ENCODE data around the gene COQ4. TPM values are rescaled to one million over a fixed set of nuclear protein-coding genes. Genes with fewer than 3 reads are reported as not detected.
A peak's percentile ranks its signal among the peaks of the same experiment; 100 is the strongest.
"Not testable (repeated sequence)": the region's sequence is repeated elsewhere in the genome, so short reads cannot be mapped to it uniquely, and the experiment has no call there.

COQ4 gene
- 60.7 and 61.4 TPM in 2 replicates for total RNA-seq

GRCh38 chr9:128322404-128323211, at the start of gene COQ4, which contains the start of gene TRUB2:
TSS of gene COQ4 (plus strand) at chr9:128322839. CDS start at chr9:128322859, 20 bp downstream.
TSS of gene TRUB2 (minus strand) at chr9:128322447. CDS start at chr9:128322408, 39 bp downstream.
- Mint-ChIP-seq H3K4me3 (peak within 1 kb of the TSS; percentile 91), H3K27ac (peak within 1 kb of the TSS; percentile 97), H3K36me3 (ENCODE audit: low read depth) (peaks cover 13% of the 10 kb centered on the region), H3K4me1 (peaks cover 9% of the 10 kb centered on the region), H3K9me3 (no peaks in the 10 kb centered on the region), H3K27me3 (no peaks in the 10 kb centered on the region)
- intact Hi-C loops (cut with micrococcal nuclease) = loop anchor here (1.0 to 2.0 kb wide), 7 partner anchors 19 to 560 kb away; partner anchors contain the start of genes BBLN, GLE1, GOLGA2 and LRRC8A
- peak; percentile 98 for DNase-seq

GRCh38 chr9:128274245-128274644, 48.4 kb upstream of the COQ4 start:
- peaks cover 29% of the 10 kb centered on the region for H3K36me3 Mint-ChIP-seq (ENCODE audit: low read depth)
- H3K4me3 Mint-ChIP-seq = peak overlapping the region; percentile 93
- H3K27ac Mint-ChIP-seq = no peak overlapping the region
- no peak for DNase-seq
- H3K9me3 Mint-ChIP-seq = no peaks in the 10 kb centered on the region
- peaks cover 3% of the 10 kb centered on the region for H3K27me3 Mint-ChIP-seq
- intact Hi-C loops (cut with micrococcal nuclease) = no loop called here
- H3K4me1 Mint-ChIP-seq = peaks cover 40% of the 10 kb centered on the region

GRCh38 chr9:128275198-128276007, 47.2 kb upstream of the COQ4 start, which contains the start of gene GOLGA2:
TSS of gene GOLGA2 (minus strand) at chr9:128276007. CDS start at chr9:128275976, 31 bp downstream.
- no peak for DNase-seq
- Mint-ChIP-seq H3K27me3 (peaks cover 3% of the 10 kb centered on the region), H3K4me3 (peak within 1 kb of the TSS; percentile 93), H3K27ac (peak within 1 kb of the TSS; percentile 95), H3K9me3 (no peaks in the 10 kb centered on the region), H3K4me1 (peaks cover 45% of the 10 kb centered on the region), H3K36me3 (ENCODE audit: low read depth) (peaks cover 30% of the 10 kb centered on the region)
- intact Hi-C loops (cut with micrococcal nuclease) = loop anchor here (1.0 kb wide), 5 partner anchors 25 to 147 kb away; partner anchors contain the start of gene SLC27A4

DNA sequence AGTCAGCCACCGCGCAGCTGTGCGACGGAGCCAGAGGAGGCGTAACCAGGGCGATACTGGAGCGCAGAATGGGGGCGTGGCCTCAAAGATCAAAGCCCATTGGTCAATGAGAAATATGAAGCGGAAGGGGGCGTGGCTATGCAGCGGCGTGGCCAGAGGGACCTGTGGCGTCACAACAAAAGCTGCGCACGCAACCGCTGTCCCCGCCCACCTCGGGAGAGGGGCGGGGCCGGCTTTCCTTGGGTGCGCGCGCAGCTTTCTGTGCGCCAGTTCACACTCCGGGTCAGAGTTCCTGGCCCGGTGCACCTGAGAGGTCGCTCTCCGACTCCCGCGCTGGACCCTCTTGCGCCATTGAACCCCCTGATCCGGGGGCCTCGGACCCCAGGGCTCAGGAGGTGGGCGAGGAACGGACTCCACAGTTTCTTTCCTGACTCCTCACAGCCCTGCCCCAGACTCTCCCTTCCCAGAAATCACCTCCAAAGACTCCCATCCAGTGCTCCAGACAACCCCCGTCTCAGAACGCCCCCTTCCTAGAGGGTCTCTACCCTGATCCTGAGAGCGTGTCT, 46.5 kb upstream of the COQ4 start, which contains the start of gene SWI5:
Gene SWI5 (plus strand): TSS at position 269 of the 566 bp plus-strand sequence.
- peaks cover 3% of the 10 kb centered on the region for H3K27me3 Mint-ChIP-seq
- peak within 1 kb of the TSS; percentile 95 for H3K27ac Mint-ChIP-seq
- intact Hi-C loops (cut with micrococcal nuclease) = loop anchor here (1.0 kb wide), 5 partner anchors 26 to 148 kb away; partner anchors contain the start of gene SLC27A4
- H3K36me3 Mint-ChIP-seq (ENCODE audit: low read depth) = peaks cover 28% of the 10 kb centered on the region
- DNase-seq = peak; percentile 100
- peaks cover 45% of the 10 kb centered on the region for H3K4me1 Mint-ChIP-seq
- peak within 1 kb of the TSS; percentile 93 for H3K4me3 Mint-ChIP-seq
- no peaks in the 10 kb centered on the region for H3K9me3 Mint-ChIP-seq

DNA sequence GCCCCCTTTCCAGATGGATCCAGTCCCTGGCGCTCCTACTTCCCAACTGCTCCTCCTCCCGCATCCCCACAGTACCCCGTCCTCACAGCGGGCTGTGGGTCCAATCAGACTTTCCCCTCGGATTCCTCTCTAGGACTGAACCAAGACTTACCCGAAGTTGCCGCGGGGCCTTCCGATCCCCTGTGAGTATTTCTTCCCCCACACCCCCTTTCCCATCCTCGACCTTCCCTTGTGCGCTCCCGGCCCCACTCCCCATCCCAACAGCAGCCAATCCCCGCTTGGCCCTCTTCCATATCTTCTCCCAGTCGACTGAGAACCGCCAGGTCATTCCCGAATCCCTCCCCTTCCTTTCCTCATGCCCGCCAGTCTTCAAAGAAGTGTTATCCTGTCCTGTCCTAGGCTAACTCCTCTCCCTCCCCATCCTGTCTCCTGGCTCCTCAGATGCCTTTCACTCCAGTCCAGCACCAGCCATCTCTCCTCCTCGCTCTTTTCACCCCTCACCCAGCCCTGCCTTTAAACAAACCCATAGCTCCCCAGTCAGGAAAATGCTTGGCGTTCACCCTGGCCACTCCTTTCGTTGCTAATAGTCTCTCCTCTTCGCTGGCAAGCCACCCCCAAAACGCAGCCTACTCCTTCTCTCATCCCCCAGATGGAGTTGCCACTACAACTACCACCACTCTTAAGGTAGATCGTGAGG, 45.9 kb upstream of the COQ4 start:
- intact Hi-C loops (cut with micrococcal nuclease) = loop anchor here (1.0 kb wide), 5 partner anchors 26 to 148 kb away; partner anchors contain the start of gene SLC27A4
- Mint-ChIP-seq H3K27me3 (peaks cover 3% of the 10 kb centered on the region), H3K4me1 (peaks cover 43% of the 10 kb centered on the region)

DNA sequence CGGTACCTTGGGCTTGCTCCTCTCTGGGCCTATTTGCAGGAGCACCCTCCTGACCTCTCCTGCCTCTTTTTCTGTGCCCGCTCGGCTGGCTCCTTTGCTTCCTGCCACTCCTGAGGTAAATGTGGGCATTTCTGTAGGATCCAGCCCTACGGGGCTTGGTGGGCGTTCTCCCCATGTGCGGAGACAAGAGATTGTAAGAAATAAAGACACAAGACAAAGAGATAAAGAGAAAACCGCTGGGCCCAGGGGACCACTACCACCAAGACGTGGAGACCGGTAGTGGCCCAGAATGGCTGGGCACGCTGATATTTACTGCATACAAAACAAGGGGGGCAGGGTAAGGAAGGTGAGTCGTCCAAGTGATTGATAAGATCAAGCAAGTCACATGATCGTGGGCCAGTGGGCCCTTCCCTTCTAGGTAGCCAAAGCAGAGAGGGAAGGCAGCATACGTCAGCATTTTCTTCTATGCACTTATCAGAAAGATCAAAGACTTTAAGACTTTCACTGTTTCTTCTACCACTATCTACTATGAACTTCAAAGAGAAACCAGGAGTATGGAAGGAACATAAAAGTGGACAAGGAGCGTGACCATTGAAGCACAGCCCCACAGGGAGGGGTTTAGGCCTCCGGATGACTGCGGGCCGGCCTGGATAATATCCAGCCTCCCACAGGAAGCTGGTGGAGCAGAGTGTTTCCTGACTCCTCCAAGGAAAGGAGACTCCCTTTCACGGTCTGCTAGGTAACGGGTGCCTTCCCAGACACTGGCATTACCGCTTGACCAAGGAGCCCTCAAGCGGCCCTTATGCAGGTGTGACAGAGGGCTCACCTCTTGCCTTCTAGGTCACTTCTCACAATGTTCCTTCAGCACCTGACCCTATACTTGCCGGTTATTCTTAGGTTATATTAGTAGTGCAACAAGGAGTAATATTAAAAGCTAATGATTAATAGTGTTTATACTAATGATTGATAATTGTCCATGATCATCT, 43.3 kb upstream of the COQ4 start:
- H3K27ac Mint-ChIP-seq; DNase-seq; H3K9me3 Mint-ChIP-seq; H3K27me3 Mint-ChIP-seq; intact Hi-C loops (cut with micrococcal nuclease); H3K4me3 Mint-ChIP-seq: not testable (repeated sequence)
- Mint-ChIP-seq H3K4me1 (peaks cover 29% of the 10 kb centered on the region), H3K36me3 (ENCODE audit: low read depth) (peaks cover 15% of the 10 kb centered on the region)

More for the DNA sequence above, 45.9 kb upstream of the COQ4 start:
- H3K27ac Mint-ChIP-seq = peak overlapping the region; percentile 95
- H3K4me3 Mint-ChIP-seq = peak overlapping the region; percentile 93
- no peaks in the 10 kb centered on the region for H3K9me3 Mint-ChIP-seq
- H3K36me3 Mint-ChIP-seq (ENCODE audit: low read depth) = peaks cover 25% of the 10 kb centered on the region
- DNase-seq = no peak

DNA sequence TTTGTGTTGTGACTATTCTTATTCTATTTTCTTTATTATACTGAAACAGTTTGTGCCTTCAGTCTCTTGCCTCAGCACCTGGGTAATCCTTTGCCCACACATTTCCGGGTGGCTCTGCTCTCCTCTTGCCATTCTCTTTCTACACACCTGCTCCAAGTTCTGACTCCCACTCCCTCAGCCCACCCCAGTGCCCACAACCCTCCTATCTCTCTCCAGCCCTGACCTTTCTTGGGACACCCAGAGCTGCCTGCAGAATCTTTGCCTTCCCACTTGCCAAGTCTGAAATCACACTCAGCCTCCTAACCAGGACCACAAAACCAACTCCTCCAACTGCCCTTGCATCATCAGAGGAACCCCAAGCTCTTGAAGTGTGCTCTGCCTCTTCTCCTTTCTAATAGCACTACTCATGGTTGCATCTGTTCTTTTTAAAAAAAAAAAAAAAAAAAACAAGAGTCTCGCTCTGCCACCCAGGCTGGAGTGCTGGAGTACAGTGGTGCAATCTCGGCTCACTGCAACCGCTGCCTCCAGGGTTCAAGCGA, 42.5 kb upstream of the COQ4 start:
- no peaks in the 10 kb centered on the region for H3K9me3 Mint-ChIP-seq
- H3K4me3 Mint-ChIP-seq = no peak overlapping the region
- H3K27ac Mint-ChIP-seq = no peak overlapping the region
- intact Hi-C loops (cut with micrococcal nuclease) = no loop called here
- H3K36me3 Mint-ChIP-seq (ENCODE audit: low read depth) = peaks cover 15% of the 10 kb centered on the region
- DNase-seq = no peak
- H3K27me3 Mint-ChIP-seq = peaks cover 2% of the 10 kb centered on the region
- H3K4me1 Mint-ChIP-seq = peaks cover 24% of the 10 kb centered on the region

DNA sequence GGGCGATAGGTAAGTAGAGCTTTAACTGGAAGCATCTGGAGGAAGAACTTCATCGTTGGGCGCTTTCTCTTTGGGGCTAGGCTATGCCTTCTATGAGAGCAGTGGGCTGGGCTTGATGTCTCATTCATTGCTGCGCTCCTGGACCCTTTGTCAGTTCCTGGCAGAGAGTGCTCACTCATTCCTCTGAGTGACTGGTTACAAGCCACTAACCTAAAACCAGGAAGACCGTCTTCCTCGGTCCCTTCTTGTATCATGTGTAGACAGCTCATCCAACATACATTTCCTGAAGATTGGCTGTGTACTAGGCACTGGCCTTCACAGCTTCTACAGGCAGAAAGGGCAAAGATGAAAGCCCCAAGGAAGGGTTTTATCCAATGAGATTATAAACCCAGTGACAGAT, 40.1 kb upstream of the COQ4 start:
- H3K27me3 Mint-ChIP-seq = no peaks in the 10 kb centered on the region
- no peak overlapping the region for H3K4me3 Mint-ChIP-seq
- no peak overlapping the region for H3K27ac Mint-ChIP-seq
- H3K36me3 Mint-ChIP-seq (ENCODE audit: low read depth) = peaks cover 6% of the 10 kb centered on the region
- peaks cover 9% of the 10 kb centered on the region for H3K4me1 Mint-ChIP-seq
- intact Hi-C loops (cut with micrococcal nuclease) = no loop called here
- no peak for DNase-seq
- no peaks in the 10 kb centered on the region for H3K9me3 Mint-ChIP-seq

DNA sequence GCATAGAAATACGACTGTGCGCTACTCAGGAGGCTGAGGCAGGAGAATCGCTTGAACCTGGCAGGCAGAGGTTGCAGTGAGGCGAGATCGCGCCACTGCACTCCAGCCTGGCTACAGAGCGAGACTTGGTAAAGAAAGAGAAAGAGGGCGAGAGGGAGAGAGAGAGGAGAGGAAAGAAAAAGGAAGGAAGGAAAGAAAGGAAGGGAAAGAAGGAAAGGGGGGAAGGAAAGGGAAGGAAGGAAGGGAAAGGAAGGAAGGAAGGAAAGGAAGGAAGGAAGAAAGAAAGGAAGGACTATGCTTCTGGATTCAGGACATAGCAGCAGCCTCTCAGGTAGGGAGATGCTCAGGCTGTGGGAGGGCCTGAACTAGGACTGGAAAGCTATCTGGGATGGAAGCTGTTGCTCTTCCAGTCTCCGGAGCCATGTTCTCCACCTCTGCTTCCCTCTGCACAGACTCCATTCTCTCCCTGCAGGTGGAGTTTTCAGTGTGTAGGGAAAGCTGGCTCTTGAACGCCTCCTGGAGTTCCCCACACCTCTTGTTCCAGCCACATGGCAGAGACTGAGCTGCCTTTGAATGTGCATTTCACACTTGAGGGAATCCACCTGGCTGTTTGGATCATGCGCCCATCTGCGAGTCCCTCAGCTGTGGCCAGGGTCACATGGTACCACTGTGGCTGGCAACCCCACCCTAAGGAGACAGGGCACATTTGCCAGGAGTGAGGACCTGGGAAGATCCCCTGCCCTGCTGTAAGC, 37.4 kb upstream of the COQ4 start:
- no peak overlapping the region for H3K4me3 Mint-ChIP-seq

DNA sequence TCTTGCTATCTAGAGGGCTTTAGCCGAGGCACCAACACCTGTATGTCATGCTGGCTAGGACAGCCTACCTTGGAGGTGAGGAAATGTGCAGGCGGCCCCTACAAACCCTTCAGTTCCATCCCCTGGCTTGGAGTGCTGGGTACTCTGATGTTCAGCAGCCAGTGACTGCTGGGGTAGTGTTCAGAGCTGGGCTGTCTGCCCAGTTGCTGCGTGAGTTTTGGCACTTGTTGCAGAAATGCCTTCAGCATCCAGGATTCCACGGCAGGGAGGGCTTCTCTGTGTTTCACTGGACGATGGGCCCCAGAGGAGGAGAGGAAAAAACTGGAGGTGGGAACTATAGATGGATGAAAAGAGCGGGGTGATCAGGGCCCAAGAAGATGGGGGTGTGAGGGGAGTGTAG, 36.2 kb upstream of the COQ4 start:
- DNase-seq = no peak
- Mint-ChIP-seq H3K4me3 (no peak overlapping the region), H3K36me3 (ENCODE audit: low read depth) (peaks cover 2% of the 10 kb centered on the region), H3K9me3 (no peaks in the 10 kb centered on the region), H3K4me1 (no peaks in the 10 kb centered on the region), H3K27ac (no peak overlapping the region), H3K27me3 (no peaks in the 10 kb centered on the region)
- intact Hi-C loops (cut with micrococcal nuclease) = no loop called here

More for the DNA sequence above, 37.4 kb upstream of the COQ4 start:
- no peak overlapping the region for H3K27ac Mint-ChIP-seq
- DNase-seq = no peak
- intact Hi-C loops (cut with micrococcal nuclease) = no loop called here
- H3K27me3 Mint-ChIP-seq = no peaks in the 10 kb centered on the region
- peaks cover 2% of the 10 kb centered on the region for H3K36me3 Mint-ChIP-seq (ENCODE audit: low read depth)
- no peaks in the 10 kb centered on the region for H3K9me3 Mint-ChIP-seq
- peaks cover under 1% of the 10 kb centered on the region for H3K4me1 Mint-ChIP-seq

GRCh38 chr9:128288273-128289004, 34.2 kb upstream of the COQ4 start:
- Mint-ChIP-seq H3K27ac (no peak overlapping the region), H3K9me3 (no peaks in the 10 kb centered on the region), H3K36me3 (ENCODE audit: low read depth) (peaks cover 2% of the 10 kb centered on the region), H3K27me3 (no peaks in the 10 kb centered on the region), H3K4me1 (no peaks in the 10 kb centered on the region), H3K4me3 (no peak overlapping the region)
- intact Hi-C loops (cut with micrococcal nuclease) = no loop called here
- no peak for DNase-seq

Data from activated CD4-positive, alpha-beta T cell treated with anti-CD3 and anti-CD28 coated beads, Interleukin-2, amount 10 ng/mL, durations not matched to agents 24 days and 14 days (primary cell).